Hepatocyte (in vitro differentiated cells): ENCODE data around the gene KRTAP12-4. TPM values are rescaled to one million over a fixed set of nuclear protein-coding genes. Genes with fewer than 3 reads are reported as not detected.

Source experiments
- DNase-seq: peaks from one replicate; pipeline ENCODE4 v3.0.0-alpha.2; 2016; ENCODE audit warnings: low spot score
- H2AFZ ChIP-seq: fragments of 200-600 bp; sonication (generic); 2 replicates; pipeline ENCODE4 v1.6.0; 2016; ENCODE audit warnings: antibody characterized with exemption, mild to moderate bottlenecking
- H3K27ac ChIP-seq: fragments of 200-600 bp; sonication (generic); 2 replicates; pipeline ENCODE4 v1.5.1; 2016; ENCODE audit warnings: mild to moderate bottlenecking
- H3K27me3 ChIP-seq: fragments of 200-600 bp; sonication (generic); 2 replicates; pipeline ENCODE4 v1.6.1; 2016
- H3K36me3 ChIP-seq: fragments of 200-600 bp; sonication (generic); replicated peaks from 2 replicates; pipeline ENCODE4 v1.5.1; 2016; ENCODE audit warnings: low read depth; ENCODE audit not compliant: insufficient read depth
- H3K4me1 ChIP-seq: fragments of 200-600 bp; sonication (generic); 2 replicates; pipeline ENCODE4 v1.5.1; 2016; ENCODE audit warnings: mild to moderate bottlenecking, moderate library complexity; ENCODE audit not compliant: insufficient read depth
- H3K4me2 ChIP-seq: fragments of 200-600 bp; sonication (generic); 2 replicates; pipeline ENCODE4 v1.6.0; 2016
- H3K4me3 ChIP-seq: fragments of 200-600 bp; sonication (generic); 2 replicates; pipeline ENCODE4 v1.5.1; 2016; ENCODE audit warnings: mild to moderate bottlenecking
- H3K79me2 ChIP-seq: fragments of 200-600 bp; sonication (generic); 2 replicates; pipeline ENCODE4 v1.6.0; 2017; ENCODE audit warnings: mild to moderate bottlenecking
- H3K9me2 ChIP-seq: fragments of 200-600 bp; sonication (generic); replicated peaks from 2 replicates; pipeline ENCODE4 v1.6.0; 2017; ENCODE audit warnings: mild to moderate bottlenecking; ENCODE audit not compliant: insufficient read depth
- H3K9me3 ChIP-seq: fragments of 200-600 bp; sonication (generic); 2 replicates; pipeline ENCODE4 v1.5.1; 2016; ENCODE audit warnings: low read depth, mild to moderate bottlenecking
- H4K20me1 ChIP-seq: fragments of 200-600 bp; sonication (generic); 2 replicates; pipeline ENCODE4 v1.6.0; 2016; ENCODE audit warnings: mild to moderate bottlenecking; ENCODE audit not compliant: insufficient read depth, poor library complexity, severe bottlenecking
- CTCF ChIP-seq: fragments of 200-600 bp; sonication (generic); IDR thresholded peaks from 2 replicates; pipeline ENCODE4 v1.5.1; 2016; ENCODE audit warnings: antibody characterized with exemption, mild to moderate bottlenecking; ENCODE audit not compliant: poor library complexity
- EZH2 ChIP-seq: fragments of 200-600 bp; sonication (generic); IDR thresholded peaks from 2 replicates; pipeline ENCODE4 v1.6.1; 2016; ENCODE audit warnings: antibody characterized with exemption, mild to moderate bottlenecking, borderline replicate concordance
- EZH2phosphoT487 ChIP-seq: fragments of 200-600 bp; sonication (generic); IDR thresholded peaks from one replicate; pipeline ENCODE4 v1.6.1; 2018; ENCODE audit warnings: antibody characterized with exemption, mild to moderate bottlenecking, low read depth, moderate library complexity; ENCODE audit not compliant: unreplicated experiment, severe bottlenecking
- WGBS: methylation state at CpG from one replicate; pipeline ENCODE4 v1.1.6; 2016; ENCODE audit warnings: low lambda C conversion rate; ENCODE audit errors: missing lambda C conversion rate; 5-methylcytosine and 5-hydroxymethylcytosine counted together
- polyA plus RNA-seq: library from polyadenylated mRNA; unstranded; fragments of >200 nt; fragmentation: Nextera tagmentation; extraction: Ambion mirVana; gene quantifications from 2 replicates; pipeline ENCODE4 v1.2.1, GENCODE V29; 2016
- total RNA-seq: library from RNA; depleted of rRNA; stranded (reverse); fragments of >200 nt; gene quantifications from 2 replicates; pipeline ENCODE4 v1.2.3, GENCODE V29; 2014

KRTAP12-4 gene
- total and polyA plus RNA-seq, 2 experiments from 2014 or later, result not detected

GRCh38 chr21:44614161-44614631 lies 40.3 kb downstream of the KRTAP12-4 start:
- H2AFZ ChIP-seq, result no peak overlapping the region
- TF ChIP-seq EZH2phosphoT487, result no peak
- no peak for TF ChIP-seq EZH2
- TF ChIP-seq CTCF, result no peak

GRCh38 chr21:44613386-44614155 lies 40.9 kb downstream of the KRTAP12-4 start:
- H3K79me2 ChIP-seq, result no peaks in the 10 kb centered on the region
- DNase-seq, result no peak
- H2AFZ ChIP-seq, result no peak overlapping the region
- H4K20me1 ChIP-seq, result no peaks in the 10 kb centered on the region
- TF ChIP-seq CTCF (no peak), EZH2 (no peak), EZH2phosphoT487 (no peak)
- no peak overlapping the region for H3K4me3 ChIP-seq
- H3K4me2 ChIP-seq, result no peak overlapping the region
- no peak overlapping the region for H3K27ac ChIP-seq
- H3K4me1 ChIP-seq, result no peaks in the 10 kb centered on the region
- H3K36me3 ChIP-seq, result no peaks in the 10 kb centered on the region
- no peaks in the 10 kb centered on the region for H3K9me2 ChIP-seq
- no peaks in the 10 kb centered on the region for H3K27me3 ChIP-seq
- no peaks in the 10 kb centered on the region for H3K9me3 ChIP-seq
- WGBS, result 94% methylated on average over 26 of the region's 26 CpGs

More at GRCh38 chr21:44614161-44614631, 40.3 kb downstream of the KRTAP12-4 start:
- H3K4me2 ChIP-seq, result no peak overlapping the region
- H3K9me3 ChIP-seq, result no peaks in the 10 kb centered on the region
- no peak for DNase-seq
- H3K79me2 ChIP-seq, result no peaks in the 10 kb centered on the region
- no peaks in the 10 kb centered on the region for H3K36me3 ChIP-seq
- H3K27ac ChIP-seq, result no peak overlapping the region
- no peaks in the 10 kb centered on the region for H3K27me3 ChIP-seq
- H4K20me1 ChIP-seq, result no peaks in the 10 kb centered on the region
- H3K9me2 ChIP-seq, result no peaks in the 10 kb centered on the region
- H3K4me1 ChIP-seq, result no peaks in the 10 kb centered on the region
- no peak overlapping the region for H3K4me3 ChIP-seq
- 91% methylated on average over 20 of the region's 20 CpGs for WGBS

- Histone ChIP-seq H3K79me2 (no peaks in the 10 kb centered on the region), H4K20me1 (no peaks in the 10 kb centered on the region), H3K4me1 (no peaks in the 10 kb centered on the region), H3K9me3 (no peaks in the 10 kb centered on the region), H2AFZ (no peak overlapping the region), H3K27me3 (no peaks in the 10 kb centered on the region), H3K27ac (no peak overlapping the region), H3K36me3 (no peaks in the 10 kb centered on the region), H3K4me2 (no peak overlapping the region), H3K9me2 (no peaks in the 10 kb centered on the region), H3K4me3 (no peak overlapping the region)
- TF ChIP-seq EZH2 (no peak), EZH2phosphoT487 (no peak)
- WGBS, result 94% methylated on average over 12 of the region's 13 CpGs
- no peak for DNase-seq
Observed at GRCh38 chr21:44612669-44613229, 41.7 kb downstream of the KRTAP12-4 start.

GRCh38 chr21:44612029-44612486 lies 42.4 kb downstream of the KRTAP12-4 start, which contains the start of gene KRTAP10-8:
TSS of gene KRTAP10-8 (plus strand) at chr21:44612079. CDS start at chr21:44612101, 22 bp downstream.
- H3K27me3 ChIP-seq, result no peaks in the 10 kb centered on the region
- TF ChIP-seq EZH2phosphoT487, result no peak
- no peak for TF ChIP-seq EZH2
- no peak for TF ChIP-seq CTCF
- no peaks in the 10 kb centered on the region for H4K20me1 ChIP-seq
- H3K36me3 ChIP-seq, result no peaks in the 10 kb centered on the region
- WGBS, result 95% methylated on average over 8 of the region's 8 CpGs
- no peak within 1 kb of the TSS for H3K4me2 ChIP-seq
- H2AFZ ChIP-seq, result no peak within 1 kb of the TSS
- H3K9me2 ChIP-seq, result no peaks in the 10 kb centered on the region
- no peak for DNase-seq
- no peak within 1 kb of the TSS for H3K27ac ChIP-seq
- no peaks in the 10 kb centered on the region for H3K4me1 ChIP-seq
- H3K4me3 ChIP-seq, result no peak within 1 kb of the TSS
- no peaks in the 10 kb centered on the region for H3K79me2 ChIP-seq
- no peaks in the 10 kb centered on the region for H3K9me3 ChIP-seq
